Mesenchymal stem cell (in vitro differentiated cells and primary cell): ENCODE data around the gene OLA1.

Experiments used
- DNase-seq: peaks from one replicate; pipeline ENCODE4 v3.0.0-alpha.2; 2013
- H2AFZ ChIP-seq: one replicate; pipeline ENCODE4 v1.6.1; 2013; ENCODE audit warnings: low read depth, mild to moderate bottlenecking, control low read depth, inconsistent platforms, low read length, moderate library complexity
- H2AK5ac ChIP-seq: 2 replicates; pipeline ENCODE4 v1.6.1; 2013; ENCODE audit warnings: low read length, moderate library complexity, mild to moderate bottlenecking, inconsistent platforms; ENCODE audit not compliant: severe bottlenecking
- H2BK120ac ChIP-seq: one replicate; pipeline ENCODE4 v1.6.1; 2013; ENCODE audit warnings: low read depth, mild to moderate bottlenecking, inconsistent platforms, low read length, moderate library complexity
- H2BK12ac ChIP-seq, 2 experiments: one replicate each; pipeline ENCODE4 v1.6.1; 2013; ENCODE audit warnings: inconsistent platforms in 2 of 2, low read length in 2 of 2, mild to moderate bottlenecking in 2 of 2, moderate library complexity in 2 of 2, control low read depth in 1 of 2
- H2BK15ac ChIP-seq: one replicate; pipeline ENCODE4 v1.6.1; 2013; ENCODE audit warnings: mild to moderate bottlenecking, low read depth, inconsistent platforms; ENCODE audit not compliant: poor library complexity, severe bottlenecking
- H2BK5ac ChIP-seq: 2 replicates; pipeline ENCODE4 v1.6.1; 2013; ENCODE audit warnings: low read depth, mild to moderate bottlenecking, low read length, control low read depth, inconsistent platforms; ENCODE audit not compliant: poor library complexity, severe bottlenecking
- H3K14ac ChIP-seq, 2 experiments: one replicate each; pipeline ENCODE4 v1.6.1; 2013; ENCODE audit warnings: inconsistent platforms in 2 of 2, low read length in 2 of 2, control low read depth in 1 of 2, mild to moderate bottlenecking in 1 of 2, moderate library complexity in 1 of 2
- H3K18ac ChIP-seq, 2 experiments: one replicate each; pipeline ENCODE4 v1.6.1; 2013; ENCODE audit warnings: inconsistent platforms in 2 of 2, low read length in 2 of 2, control low read depth in 1 of 2, low read depth in 1 of 2, mild to moderate bottlenecking in 1 of 2
- H3K23ac ChIP-seq, 2 experiments: one replicate each; pipeline ENCODE4 v1.6.1; 2013; ENCODE audit warnings: inconsistent platforms in 2 of 2, low read length in 2 of 2, mild to moderate bottlenecking in 2 of 2, moderate library complexity in 2 of 2, control low read depth in 1 of 2
- H3K27ac ChIP-seq: 2 replicates; pipeline ENCODE4 v1.5.1; 2013; ENCODE audit warnings: mild to moderate bottlenecking, moderate library complexity, low read length, control low read depth, inconsistent platforms; ENCODE audit not compliant: poor library complexity, severe bottlenecking
- H3K27me3 ChIP-seq, 2 experiments: 2 replicates each; pipeline versions ENCODE4 v1.6.1 to v1.7.0; 2013; ENCODE audit warnings: low read length in 2 of 2, mild to moderate bottlenecking in 2 of 2, moderate library complexity in 2 of 2, control low read depth in 1 of 2, inconsistent platforms in 1 of 2; ENCODE audit not compliant: control insufficient read depth in 1 of 2, insufficient read depth in 1 of 2
- H3K36me3 ChIP-seq, 2 experiments: 2 replicates each; pipeline versions ENCODE4 v1.6.1 to v1.7.0; 2013; ENCODE audit warnings: low read length in 2 of 2, control low read depth in 1 of 2, inconsistent platforms in 1 of 2, low read depth in 1 of 2, mild to moderate bottlenecking in 1 of 2; ENCODE audit not compliant: insufficient read depth in 2 of 2, control insufficient read depth in 1 of 2
- H3K4ac ChIP-seq, 2 experiments: one replicate each; pipeline ENCODE4 v1.6.1; 2013; ENCODE audit warnings: inconsistent platforms in 2 of 2, low read length in 2 of 2, mild to moderate bottlenecking in 2 of 2, moderate library complexity in 2 of 2, control low read depth in 1 of 2, low read depth in 1 of 2
- H3K4me1 ChIP-seq: 2 replicates; pipeline ENCODE4 v1.6.1; 2013; ENCODE audit warnings: low read depth, low read length, control low read depth; ENCODE audit not compliant: control insufficient read depth, insufficient read depth
- H3K4me2 ChIP-seq: 2 replicates; pipeline ENCODE4 v1.6.1; 2013; ENCODE audit warnings: low read length, mild to moderate bottlenecking, inconsistent platforms; ENCODE audit not compliant: poor library complexity, severe bottlenecking
- H3K4me3 ChIP-seq, 2 experiments: 2 replicates each; pipeline versions ENCODE4 v1.5.1 to v1.7.0; 2013; ENCODE audit warnings: low read length in 2 of 2, mild to moderate bottlenecking in 2 of 2, control low read depth in 1 of 2, low read depth in 1 of 2; ENCODE audit not compliant: insufficient read depth in 1 of 2
- H3K79me1 ChIP-seq: replicated peaks from 2 replicates; pipeline ENCODE4 v1.6.1; 2013; ENCODE audit warnings: mild to moderate bottlenecking, control low read depth, low read length, inconsistent platforms; ENCODE audit not compliant: poor library complexity, severe bottlenecking
- H3K9ac ChIP-seq: 2 replicates; pipeline ENCODE4 v1.7.0; 2013; ENCODE audit warnings: mild to moderate bottlenecking, low read length, moderate library complexity
- H3K9me3 ChIP-seq: 2 replicates; pipeline ENCODE4 v1.7.0; 2013; ENCODE audit warnings: mild to moderate bottlenecking, low read length; ENCODE audit not compliant: control insufficient read depth
- H4K8ac ChIP-seq: one replicate; pipeline ENCODE4 v1.6.1; 2013; ENCODE audit warnings: inconsistent platforms, mild to moderate bottlenecking, low read length, moderate library complexity
- H4K91ac ChIP-seq: one replicate; pipeline ENCODE4 v1.6.1; 2013; ENCODE audit warnings: mild to moderate bottlenecking, low read length, inconsistent platforms
- WGBS: methylation state at CpG from one replicate; pipeline ENCODE4 v1.1.7; 2013; ENCODE audit warnings: mixed read lengths; 5-methylcytosine and 5-hydroxymethylcytosine counted together

Gene OLA1

DNA sequence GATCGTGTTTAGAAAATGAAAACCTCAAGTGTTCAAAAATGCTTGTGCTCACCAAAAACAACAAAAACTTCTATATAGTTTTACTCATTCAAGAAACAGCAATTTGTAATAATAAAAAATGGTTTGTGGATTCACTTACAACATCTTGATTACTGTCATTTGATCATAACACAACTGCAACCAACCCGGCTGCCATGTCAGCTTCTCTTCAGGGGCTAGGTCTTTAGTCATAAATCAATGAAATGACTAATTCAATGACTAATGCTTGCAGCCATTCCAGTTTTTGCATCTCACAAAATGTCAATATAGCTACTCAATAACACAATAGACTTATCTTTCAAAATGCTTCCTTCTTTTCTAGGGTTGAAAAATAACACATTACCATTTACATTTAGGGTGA, 128.0 kb downstream of the OLA1 start:
- H2BK120ac ChIP-seq, result no peak overlapping the region
- H3K27ac ChIP-seq, result no peak overlapping the region
- no peaks in the 10 kb centered on the region for H3K36me3 ChIP-seq
- no peak overlapping the region for H2BK12ac ChIP-seq
- 17% methylated on average over 1 of the region's 2 CpGs for WGBS
- no peak overlapping the region for H2AFZ ChIP-seq
- H3K23ac ChIP-seq, result no peak overlapping the region
- peaks cover 2% of the 10 kb centered on the region for H3K4me1 ChIP-seq
- peaks cover 6% of the 10 kb centered on the region for H3K79me1 ChIP-seq
- H2BK15ac ChIP-seq, result no peak overlapping the region
- H3K4me2 ChIP-seq, result no peak overlapping the region
- no peak overlapping the region for H3K4me3 ChIP-seq
- H3K4ac ChIP-seq, result no peak overlapping the region
- DNase-seq, result peak; percentile 42
- no peak overlapping the region for H3K9ac ChIP-seq
- no peak overlapping the region for H2BK5ac ChIP-seq
- no peak overlapping the region for H3K14ac ChIP-seq
- H2AK5ac ChIP-seq, result no peak overlapping the region
- H4K8ac ChIP-seq, result no peak overlapping the region
- H3K9me3 ChIP-seq, result no peaks in the 10 kb centered on the region
- H4K91ac ChIP-seq, result no peak overlapping the region
- no peaks in the 10 kb centered on the region for H3K27me3 ChIP-seq
- H3K18ac ChIP-seq, result no peak overlapping the region

DNA sequence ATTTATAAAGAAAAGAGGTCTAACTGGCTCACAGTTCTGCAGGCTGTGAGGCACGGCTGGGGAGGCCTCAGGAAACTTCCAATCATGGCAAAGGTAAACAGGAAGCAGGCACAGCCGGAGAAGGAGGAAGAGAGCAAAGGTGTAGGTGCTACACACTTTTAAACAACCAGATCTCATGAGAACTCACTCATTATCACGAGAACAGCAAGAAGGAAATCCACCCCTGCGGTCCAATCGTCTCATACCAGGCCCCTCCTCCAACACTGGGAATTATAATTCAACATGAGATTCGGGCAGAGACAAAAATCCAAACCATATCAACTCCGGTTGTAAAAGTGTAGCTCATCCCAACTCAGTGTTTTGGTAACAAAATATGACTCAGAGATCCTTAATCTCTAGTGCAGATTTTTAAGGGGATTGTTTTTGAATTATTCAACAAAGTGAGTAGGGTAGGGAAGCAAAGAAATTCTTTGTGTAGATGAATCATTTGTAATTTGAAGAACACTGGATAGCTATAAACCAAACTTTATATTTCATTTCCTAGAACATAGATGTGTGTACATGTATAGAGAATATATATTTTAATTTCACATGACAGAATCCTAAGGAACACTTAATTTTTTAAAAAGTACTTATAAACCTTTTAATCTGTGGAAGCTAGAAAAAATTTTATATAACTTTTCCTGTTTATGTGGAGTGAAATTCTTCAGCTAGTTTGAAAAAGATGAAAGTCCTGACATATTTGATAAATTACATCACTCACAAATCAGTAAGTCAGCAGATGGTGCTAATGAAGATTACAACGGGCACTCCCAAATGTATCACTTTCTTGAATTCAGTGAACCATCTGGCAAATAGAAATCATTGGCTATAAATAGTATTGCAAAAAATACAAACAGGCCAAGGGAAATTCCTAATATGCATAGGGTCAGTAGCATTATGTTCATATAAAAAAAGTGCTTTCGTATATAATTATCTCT, 130.1 kb downstream of the OLA1 start:
- peak overlapping the region in 1 of 2 experiments; percentile 15 for H3K4me3 ChIP-seq
- H2BK5ac ChIP-seq, result no peak overlapping the region
- no peaks in the 10 kb centered on the region for H3K27me3 ChIP-seq
- H2BK15ac ChIP-seq, result peak overlapping the region; percentile 67
- no peak overlapping the region for H2AK5ac ChIP-seq
- no peak overlapping the region for H3K4ac ChIP-seq
- H4K8ac ChIP-seq, result peak overlapping the region; percentile 84
- H3K9ac ChIP-seq, result peak overlapping the region; percentile 62
- H2BK12ac ChIP-seq, result no peak overlapping the region
- no peak overlapping the region for H2BK120ac ChIP-seq
- no peak overlapping the region for H2AFZ ChIP-seq
- H4K91ac ChIP-seq, result no peak overlapping the region
- peaks cover 4% of the 10 kb centered on the region for H3K79me1 ChIP-seq
- H3K4me1 ChIP-seq, result peaks cover 2% of the 10 kb centered on the region
- peak; percentile 80 for DNase-seq
- H3K14ac ChIP-seq, result no peak overlapping the region
- no peaks in the 10 kb centered on the region for H3K9me3 ChIP-seq
- H3K23ac ChIP-seq, result no peak overlapping the region
- WGBS, result 11% methylated on average over 7 of the region's 9 CpGs
- no peak overlapping the region for H3K4me2 ChIP-seq
- peak overlapping the region; percentile 49 for H3K27ac ChIP-seq
- H3K18ac ChIP-seq, result no peak overlapping the region
- H3K36me3 ChIP-seq, result no peaks in the 10 kb centered on the region

DNA sequence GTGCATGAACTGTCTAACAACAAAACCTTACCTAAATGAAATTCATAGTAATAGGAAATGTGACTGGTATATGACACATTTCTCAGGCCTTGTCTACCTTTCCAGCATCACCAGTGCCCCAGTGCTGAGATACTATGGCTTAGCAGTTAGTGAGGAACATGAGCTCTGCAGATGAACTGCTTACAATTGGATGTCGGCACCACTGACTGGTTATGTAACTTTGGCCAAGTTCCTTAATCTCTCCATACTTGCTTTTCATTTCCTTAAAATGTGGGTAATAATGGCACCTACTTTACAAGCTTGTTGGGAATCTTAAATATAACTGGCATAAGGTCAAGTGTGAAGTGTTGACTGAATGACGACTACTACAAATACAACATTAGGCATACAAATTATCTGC, 136.3 kb downstream of the OLA1 start:
- no peak overlapping the region for H3K14ac ChIP-seq
- DNase-seq, result no peak
- H3K36me3 ChIP-seq, result peaks cover 3 to 4% of the 10 kb centered on the region in 2 experiments
- H3K4me1 ChIP-seq, result no peaks in the 10 kb centered on the region
- no peak overlapping the region for H3K9ac ChIP-seq
- no peaks in the 10 kb centered on the region for H3K27me3 ChIP-seq
- no peak overlapping the region for H2BK5ac ChIP-seq
- peaks cover 9% of the 10 kb centered on the region for H3K79me1 ChIP-seq
- no peak overlapping the region for H3K4me2 ChIP-seq
- no peak overlapping the region for H3K23ac ChIP-seq
- H2AFZ ChIP-seq, result no peak overlapping the region
- H2BK120ac ChIP-seq, result no peak overlapping the region
- no peak overlapping the region for H2BK15ac ChIP-seq
- H2BK12ac ChIP-seq, result no peak overlapping the region
- H3K4me3 ChIP-seq, result no peak overlapping the region
- H3K27ac ChIP-seq, result no peak overlapping the region
- H4K91ac ChIP-seq, result no peak overlapping the region
- H3K18ac ChIP-seq, result no peak overlapping the region
- H3K9me3 ChIP-seq, result no peaks in the 10 kb centered on the region
- no peak overlapping the region for H3K4ac ChIP-seq
- no CpG with 5 or more reads among the region's 2 CpGs for WGBS
- no peak overlapping the region for H4K8ac ChIP-seq
- H2AK5ac ChIP-seq, result no peak overlapping the region

DNA sequence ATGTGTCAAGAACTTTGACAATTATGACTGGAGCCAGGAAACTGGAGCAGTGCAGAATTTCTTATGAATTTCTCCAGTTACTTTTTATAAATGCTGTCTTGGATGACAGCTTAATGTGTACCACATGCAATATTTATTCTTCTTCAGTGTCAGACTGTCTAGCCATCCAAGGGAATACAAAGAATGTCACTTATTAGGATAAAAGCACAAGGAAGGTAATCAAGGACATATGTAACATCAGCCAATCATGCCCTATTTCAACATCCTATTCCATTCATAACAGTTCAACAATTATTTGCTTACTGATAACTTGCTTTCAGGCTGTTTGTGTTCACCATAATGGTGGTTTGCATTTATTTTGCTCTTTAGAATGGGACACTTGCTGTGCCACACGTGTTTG, 139.8 kb downstream of the OLA1 start:
- Histone ChIP-seq H3K4me1 (no peaks in the 10 kb centered on the region), H3K27me3 (no peaks in the 10 kb centered on the region), H3K4ac (no peak overlapping the region), H3K4me2 (no peak overlapping the region), H2BK5ac (no peak overlapping the region), H4K91ac (no peak overlapping the region), H4K8ac (no peak overlapping the region), H2BK120ac (no peak overlapping the region), H3K14ac (no peak overlapping the region), H3K23ac (no peak overlapping the region), H3K4me3 (no peak overlapping the region), H3K27ac (no peak overlapping the region), H2BK15ac (no peak overlapping the region), H2BK12ac (no peak overlapping the region), H3K18ac (no peak overlapping the region), H3K9ac (no peak overlapping the region), H2AK5ac (no peak overlapping the region), H3K79me1 (peaks cover 6% of the 10 kb centered on the region), H2AFZ (no peak overlapping the region), H3K36me3 (peaks cover 3 to 9% of the 10 kb centered on the region in 2 experiments), H3K9me3 (no peaks in the 10 kb centered on the region)
- DNase-seq, result no peak
- no CpG with 5 or more reads among the region's 1 CpG for WGBS
